ES-I3 (cell line): ENCODE measurements around the gene GSTO2.

ENCODE experiments used
- H3K36me3 ChIP-seq: 2 replicates; pipeline ENCODE4 v1.6.1; 2013; ENCODE audit warnings: mild to moderate bottlenecking, low read length, control low read depth, moderate library complexity; ENCODE audit not compliant: insufficient read depth
- H3K4me1 ChIP-seq: 2 replicates; pipeline ENCODE4 v1.6.1; 2013; ENCODE audit warnings: mild to moderate bottlenecking, control low read depth, low read length; ENCODE audit not compliant: insufficient read depth
- H3K9ac ChIP-seq: 2 replicates; pipeline ENCODE4 v1.6.1; 2013; ENCODE audit warnings: low read depth, mild to moderate bottlenecking, low read length, moderate library complexity
- H3K9me3 ChIP-seq: 2 replicates; pipeline ENCODE4 v1.6.1; 2013; ENCODE audit warnings: mild to moderate bottlenecking, low read length, moderate library complexity; ENCODE audit not compliant: control insufficient read depth, insufficient read depth

GSTO2 gene

GRCh38 chr10:104334965-104335650 lies 66.1 kb downstream of the GSTO2 start:
- no peaks in the 10 kb centered on the region; the same call in 1 of the 2 replicates for H3K9me3 ChIP-seq
- no peaks in the 10 kb centered on the region for H3K36me3 ChIP-seq
- H3K4me1 ChIP-seq = peaks cover 58% of the 10 kb centered on the region
- no peak overlapping the region for H3K9ac ChIP-seq

GRCh38 chr10:104336821-104337467 lies 68.0 kb downstream of the GSTO2 start:
- Histone ChIP-seq H3K36me3 (no peaks in the 10 kb centered on the region), H3K9ac (peak overlapping the region; percentile 77), H3K4me1 (peaks cover 43% of the 10 kb centered on the region), H3K9me3 (no peaks in the 10 kb centered on the region; the same call in 1 of the 2 replicates)

- Histone ChIP-seq H3K36me3 (no peaks in the 10 kb centered on the region), H3K4me1 (peaks cover 37% of the 10 kb centered on the region), H3K9ac (peak overlapping the region; percentile 77), H3K9me3 (no peaks in the 10 kb centered on the region; the same call in 1 of the 2 replicates)
Observed at GRCh38 chr10:104337521-104337984, 68.6 kb downstream of the GSTO2 start.

- Histone ChIP-seq H3K4me1 (peaks cover 36% of the 10 kb centered on the region), H3K36me3 (no peaks in the 10 kb centered on the region), H3K9ac (peak within 1 kb of the TSS; percentile 77), H3K9me3 (no peaks in the 10 kb centered on the region; the same call in 1 of the 2 replicates)
Observed at GRCh38 chr10:104337985-104338735, 69.2 kb downstream of the GSTO2 start, which contains the start of gene ITPRIP. TSS of gene ITPRIP (minus strand) at chr10:104338465. CDS start at chr10:104316051, 22,414 bp downstream.

GRCh38 chr10:104339469-104340110 lies 70.6 kb downstream of the GSTO2 start:
- Histone ChIP-seq H3K9me3 (no peaks in the 10 kb centered on the region; the same call in 1 of the 2 replicates), H3K36me3 (no peaks in the 10 kb centered on the region), H3K9ac (peak overlapping the region; percentile 77), H3K4me1 (peaks cover 24% of the 10 kb centered on the region)

GRCh38 chr10:104340111-104340526 lies 71.1 kb downstream of the GSTO2 start:
- H3K9me3 ChIP-seq = no peaks in the 10 kb centered on the region; the same call in 1 of the 2 replicates
- peaks cover 24% of the 10 kb centered on the region for H3K4me1 ChIP-seq
- H3K36me3 ChIP-seq = no peaks in the 10 kb centered on the region
- H3K9ac ChIP-seq = no peak overlapping the region; the same call in 1 of the 2 replicates

GRCh38 chr10:104340641-104341040 lies 71.7 kb downstream of the GSTO2 start:
- no peaks in the 10 kb centered on the region for H3K36me3 ChIP-seq
- no peak overlapping the region for H3K9ac ChIP-seq
- H3K4me1 ChIP-seq = peaks cover 24% of the 10 kb centered on the region
- H3K9me3 ChIP-seq = no peaks in the 10 kb centered on the region; the same call in 1 of the 2 replicates

GRCh38 chr10:104342941-104343411 lies 74.0 kb downstream of the GSTO2 start:
- H3K9ac ChIP-seq = no peak overlapping the region
- peaks cover 19% of the 10 kb centered on the region for H3K4me1 ChIP-seq
- H3K9me3 ChIP-seq = no peaks in the 10 kb centered on the region
- no peaks in the 10 kb centered on the region for H3K36me3 ChIP-seq

GRCh38 chr10:104344219-104344618 lies 75.2 kb downstream of the GSTO2 start:
- H3K9me3 ChIP-seq = no peaks in the 10 kb centered on the region
- H3K36me3 ChIP-seq = no peaks in the 10 kb centered on the region
- H3K4me1 ChIP-seq = peaks cover 20% of the 10 kb centered on the region

GRCh38 chr10:104345515-104345914 lies 76.5 kb downstream of the GSTO2 start:
- Histone ChIP-seq H3K9ac (no peak overlapping the region), H3K4me1 (peaks cover 17% of the 10 kb centered on the region), H3K9me3 (no peaks in the 10 kb centered on the region), H3K36me3 (no peaks in the 10 kb centered on the region)

More at GRCh38 chr10:104344219-104344618, 75.2 kb downstream of the GSTO2 start:
- no peak overlapping the region for H3K9ac ChIP-seq

- no peak overlapping the region for H3K9ac ChIP-seq
- peaks cover 17% of the 10 kb centered on the region for H3K4me1 ChIP-seq
- H3K9me3 ChIP-seq = no peaks in the 10 kb centered on the region
- no peaks in the 10 kb centered on the region for H3K36me3 ChIP-seq
Observed at GRCh38 chr10:104345941-104346340, 77.0 kb downstream of the GSTO2 start.

- Histone ChIP-seq H3K4me1 (peaks cover 17% of the 10 kb centered on the region), H3K9ac (no peak overlapping the region), H3K9me3 (no peaks in the 10 kb centered on the region), H3K36me3 (no peaks in the 10 kb centered on the region)
Observed at GRCh38 chr10:104347295-104348045, 78.5 kb downstream of the GSTO2 start.

GRCh38 chr10:104348601-104349000 lies 79.6 kb downstream of the GSTO2 start:
- H3K4me1 ChIP-seq = peaks cover 10% of the 10 kb centered on the region
- no peak overlapping the region for H3K9ac ChIP-seq
- H3K36me3 ChIP-seq = no peaks in the 10 kb centered on the region
- no peaks in the 10 kb centered on the region for H3K9me3 ChIP-seq
